HuH-7 (cell line): Measurements from ENCODE around the gene PHKB.
A peak's percentile ranks its signal among the peaks of the same experiment; 100 is the strongest.
"Not testable (repeated sequence)": the region's sequence is repeated elsewhere in the genome, so short reads cannot be mapped to it uniquely, and the experiment has no call there.

Experiments used
- DNase-seq: peaks from one replicate; pipeline ENCODE4 v3.0.0; 2011; ENCODE audit warnings: low spot score

The PHKB gene

DNA sequence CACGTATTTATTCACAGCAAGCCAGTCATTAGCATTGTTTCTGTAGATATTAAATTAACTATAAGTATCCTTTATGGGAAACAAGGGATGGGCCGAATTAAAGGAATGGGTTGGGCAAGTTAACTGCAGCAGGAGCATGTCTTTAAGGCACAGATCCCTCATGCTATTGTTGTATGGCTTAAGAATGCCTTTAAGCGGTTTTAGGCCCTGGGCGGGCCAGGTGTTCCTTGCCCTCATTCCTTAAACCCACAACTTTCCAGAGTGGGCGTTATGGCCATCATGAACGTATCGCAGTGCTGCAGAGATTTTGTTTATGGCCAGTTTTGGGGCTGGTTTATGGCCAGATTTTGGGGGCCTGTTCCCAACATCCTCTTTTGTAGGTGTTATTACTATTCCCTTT lies 9.1 kb downstream of the PHKB start:
- no peak for DNase-seq

DNA sequence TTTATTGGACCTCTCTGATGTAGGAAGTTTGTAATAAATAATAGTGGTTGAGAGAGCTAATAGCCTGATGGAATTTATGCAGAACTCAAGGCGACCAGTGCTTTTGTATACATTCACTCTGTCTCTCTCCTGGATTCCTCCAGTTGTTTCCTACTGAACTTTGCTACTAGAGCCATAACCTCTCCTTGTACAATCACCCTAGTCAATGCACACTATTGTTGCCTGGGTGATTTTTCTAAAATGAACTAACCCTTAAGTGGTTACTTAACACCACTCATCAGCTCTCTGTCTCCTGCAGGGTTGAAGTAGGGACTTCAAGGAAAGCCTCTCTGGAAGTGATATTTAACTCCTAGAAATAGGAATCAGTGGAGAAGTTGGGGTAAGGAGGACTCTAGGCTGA lies 9.7 kb downstream of the PHKB start:
- DNase-seq: peak; percentile 4

- not testable (repeated sequence) for DNase-seq
Measured at GRCh38 chr16:47473004-47473403, 11.9 kb downstream of the PHKB start.

DNA sequence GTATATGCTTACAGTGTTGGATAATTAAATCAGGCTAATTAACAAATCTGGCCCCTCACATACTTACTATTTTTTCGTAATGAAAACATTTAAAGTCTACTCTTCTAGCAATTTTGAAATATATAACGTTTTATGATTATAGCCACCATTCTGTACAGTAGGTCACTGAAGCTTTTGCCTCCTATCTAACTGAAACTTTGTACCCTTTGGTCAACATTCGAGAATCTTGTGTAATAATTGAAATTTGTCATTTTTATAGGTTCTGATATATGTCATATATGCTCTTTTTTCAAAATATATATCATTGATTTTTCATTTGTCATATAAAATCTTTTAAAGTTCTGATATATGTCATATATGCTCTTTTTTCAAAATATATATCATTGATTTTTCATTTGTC lies 12.7 kb downstream of the PHKB start:
- DNase-seq: no peak

- DNase-seq: no peak
Measured at GRCh38 chr16:47475786-47476185, 14.7 kb downstream of the PHKB start.

DNA sequence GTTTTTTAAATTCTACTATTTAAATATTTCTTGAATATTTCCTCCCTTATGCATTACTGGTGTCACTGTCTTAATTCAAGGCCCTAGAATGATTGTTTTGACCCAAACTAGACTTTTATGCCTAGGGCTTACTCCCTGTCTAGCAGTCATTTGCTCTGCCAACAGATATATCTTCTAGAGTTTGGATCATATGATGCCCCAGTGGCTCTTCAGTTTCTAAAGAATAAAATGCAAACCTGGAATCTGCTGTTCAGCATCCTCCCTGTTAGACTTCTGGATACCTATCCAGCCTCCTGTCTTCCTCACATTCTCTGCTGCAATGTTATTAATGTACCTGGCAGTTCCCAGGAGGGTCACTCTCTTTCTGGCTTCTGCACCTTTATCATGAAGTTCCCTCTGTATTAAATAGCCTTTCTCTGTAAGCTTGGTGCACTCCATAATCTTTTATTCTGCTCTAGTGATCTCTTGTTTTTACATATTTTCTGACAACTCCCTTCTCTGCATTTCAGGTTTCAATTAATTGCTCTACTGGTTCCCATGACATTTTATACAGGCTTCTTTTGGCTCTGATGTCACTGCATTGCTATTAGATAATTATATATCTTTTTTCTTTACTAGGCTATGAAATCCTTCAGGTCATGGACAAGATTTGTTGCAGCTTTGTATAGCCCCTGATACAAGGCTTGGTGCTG lies 15.7 kb downstream of the PHKB start:
- no peak for DNase-seq

DNA sequence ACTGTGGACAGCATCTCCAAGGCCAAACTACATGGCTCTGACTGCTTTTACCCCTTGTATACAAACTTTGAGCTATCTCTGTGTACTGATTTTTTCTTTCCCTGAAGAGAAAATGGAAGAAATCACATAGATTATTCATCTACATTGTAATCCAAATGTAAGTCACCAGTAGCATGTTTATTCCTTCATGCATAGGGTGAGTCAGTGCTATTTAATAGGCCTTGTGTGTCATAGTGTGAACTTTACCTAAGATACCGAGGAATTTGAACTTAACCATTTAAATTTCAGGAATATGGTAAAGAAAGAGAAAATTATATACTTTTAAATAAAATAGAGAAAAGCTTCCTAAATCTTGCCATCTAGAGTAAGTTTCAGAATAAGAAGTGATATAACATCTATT lies 16.5 kb downstream of the PHKB start:
- no peak for DNase-seq

GRCh38 chr16:47480410-47480809 lies 19.3 kb downstream of the PHKB start:
- DNase-seq: no peak

DNA sequence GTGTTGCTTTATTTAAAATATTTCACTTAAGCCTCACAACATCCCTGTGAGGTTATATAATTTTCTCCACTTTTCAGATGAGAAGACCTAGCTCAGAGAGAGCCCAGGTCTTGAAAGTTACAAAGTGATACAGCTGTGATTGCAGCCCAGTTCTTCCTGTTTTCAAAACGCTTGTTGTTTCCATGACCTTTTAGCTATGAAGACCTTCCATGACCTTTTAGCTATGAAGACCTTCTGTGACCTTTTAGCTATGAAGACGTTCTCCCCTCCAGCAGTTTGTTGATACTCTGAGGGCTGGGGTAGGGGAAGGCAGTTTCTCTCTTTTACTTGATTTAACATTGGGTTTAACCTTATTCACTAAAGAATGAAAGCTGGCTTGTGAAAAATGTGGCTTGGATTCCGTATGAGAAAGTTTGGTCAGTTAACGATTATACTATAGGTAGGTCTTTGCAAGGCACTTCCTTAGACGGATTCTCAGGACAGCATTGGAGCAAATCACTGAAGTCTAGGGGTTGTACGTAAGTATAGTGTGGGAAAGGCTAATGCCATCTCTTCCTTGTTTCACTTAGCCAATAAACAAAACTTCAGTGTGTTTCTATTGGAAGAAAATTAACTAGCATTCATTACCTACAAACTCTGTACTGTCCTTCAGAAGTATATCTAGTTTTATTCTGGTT lies 20.7 kb downstream of the PHKB start:
- DNase-seq: no peak

DNA sequence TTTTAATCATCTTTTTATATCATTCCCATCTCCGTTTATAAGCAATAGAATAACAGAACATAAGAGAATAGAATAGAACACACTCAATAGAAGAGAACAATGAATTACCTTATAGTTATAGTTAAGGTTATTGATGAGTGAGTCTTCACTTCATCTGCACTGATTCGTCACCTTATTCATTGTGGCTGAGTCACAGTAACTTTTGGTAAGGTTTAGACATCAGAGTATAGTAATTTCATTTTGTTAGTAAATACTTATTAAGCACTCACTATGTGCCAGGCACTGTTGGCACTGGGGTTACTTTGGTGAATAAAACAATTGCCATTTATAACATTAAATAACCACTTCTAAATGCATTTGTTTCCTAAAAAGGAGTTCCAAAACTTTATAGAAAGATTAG lies 22.5 kb downstream of the PHKB start:
- DNase-seq: no peak

DNA sequence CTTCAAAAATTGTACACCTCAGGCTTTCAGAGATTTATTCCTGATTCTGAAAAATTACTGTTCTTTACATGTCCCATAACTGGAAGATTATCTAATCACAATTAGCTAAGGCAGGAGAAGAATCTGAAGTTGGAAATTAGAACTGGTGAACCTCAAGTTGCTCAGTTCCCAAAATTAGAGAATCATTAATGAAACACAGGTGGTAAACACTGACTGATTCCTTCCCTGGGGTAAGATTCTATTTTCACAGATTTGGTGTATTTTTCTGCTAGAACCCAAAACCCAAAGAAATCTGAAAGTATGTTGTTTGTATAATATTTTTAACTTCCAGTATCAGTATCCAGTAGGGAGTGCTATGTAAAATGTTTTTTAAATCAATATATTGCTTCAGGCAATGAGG lies 25.7 kb downstream of the PHKB start:
- DNase-seq: no peak

GRCh38 chr16:47488051-47488450 lies 26.9 kb downstream of the PHKB start:
- DNase-seq: no peak

DNA sequence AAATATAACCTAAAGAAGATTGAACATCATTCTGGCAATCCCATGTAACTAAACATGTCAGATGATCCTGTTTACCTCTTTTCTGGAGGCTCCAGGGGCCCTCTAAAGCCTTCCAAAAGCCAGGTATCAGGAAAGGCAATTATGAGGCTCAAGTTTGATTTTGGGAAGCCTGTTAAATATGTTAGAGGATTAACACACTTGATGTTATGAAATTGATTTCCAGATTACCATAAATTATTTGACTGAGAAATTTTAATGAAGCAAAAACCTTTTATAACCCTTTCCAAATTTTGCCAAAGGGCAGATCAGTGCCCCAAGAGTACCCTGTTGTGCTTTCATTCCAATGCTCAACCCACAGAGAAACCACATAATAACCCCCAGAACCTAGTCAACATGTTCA lies 29.3 kb downstream of the PHKB start:
- no peak for DNase-seq

DNA sequence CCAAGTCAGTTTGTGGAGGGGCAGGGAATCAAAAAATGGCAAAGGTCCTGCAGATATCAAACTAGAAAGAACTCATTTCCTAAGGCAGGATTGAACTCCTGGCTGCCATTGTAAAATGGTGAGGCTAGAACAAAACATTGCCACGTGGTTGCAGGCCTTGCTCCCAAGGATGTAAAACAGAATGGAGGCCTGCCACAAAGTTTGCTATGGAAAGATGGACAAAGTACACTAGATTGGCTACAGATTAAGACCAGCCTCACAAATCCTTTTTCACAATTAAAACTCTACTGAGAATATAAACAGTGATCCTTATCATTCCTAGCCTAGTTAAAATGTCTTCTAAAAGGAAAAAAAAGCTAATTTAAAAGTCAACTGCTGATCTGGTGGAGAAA lies 30.9 kb downstream of the PHKB start:
- no peak for DNase-seq

DNA sequence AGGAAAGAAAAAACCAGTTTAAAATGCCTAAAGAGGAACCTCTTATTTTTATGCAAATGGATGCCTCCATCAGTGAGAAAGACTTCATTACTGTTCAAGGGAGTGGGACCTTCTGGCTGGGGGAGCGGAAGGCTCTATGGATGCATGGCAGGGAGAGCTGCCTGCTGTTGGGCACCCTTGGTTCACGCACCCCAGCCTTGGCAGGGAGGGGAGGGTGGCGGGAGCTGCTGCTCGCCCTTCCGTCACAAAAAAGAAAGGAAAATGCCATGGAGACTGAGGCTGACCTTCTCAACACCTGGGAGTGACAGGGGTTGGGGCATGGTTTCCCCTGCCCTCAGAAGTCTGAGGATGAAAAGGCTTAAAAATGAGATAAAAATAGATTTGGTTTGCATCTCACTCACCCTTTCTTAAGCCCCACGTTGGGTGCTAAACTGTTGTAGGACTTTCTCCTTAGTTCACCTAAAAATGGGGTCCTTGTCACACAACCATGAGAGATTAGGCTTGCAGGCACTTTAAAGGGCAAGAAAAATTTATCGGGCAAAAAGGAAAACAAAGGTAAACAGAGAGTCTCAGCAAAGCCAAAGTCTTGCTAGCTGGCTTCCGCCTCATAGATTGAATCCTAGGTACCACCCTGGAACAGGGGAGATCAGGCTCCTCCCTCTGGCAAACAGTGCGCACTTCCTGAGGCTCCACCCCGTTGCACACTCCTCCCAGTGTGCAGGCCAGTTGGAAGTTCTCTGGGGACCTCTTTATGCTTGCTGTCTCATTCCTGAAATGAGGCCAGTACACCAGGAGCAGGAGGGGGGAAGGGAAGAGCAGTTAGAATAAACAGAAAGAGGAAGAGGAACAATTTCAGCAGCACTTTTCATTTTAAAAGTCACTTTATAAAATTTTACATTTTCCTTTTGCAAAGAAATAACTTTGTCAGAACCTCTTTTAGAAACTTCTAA lies 31.6 kb downstream of the PHKB start:
- DNase-seq: peak; percentile 10

DNA sequence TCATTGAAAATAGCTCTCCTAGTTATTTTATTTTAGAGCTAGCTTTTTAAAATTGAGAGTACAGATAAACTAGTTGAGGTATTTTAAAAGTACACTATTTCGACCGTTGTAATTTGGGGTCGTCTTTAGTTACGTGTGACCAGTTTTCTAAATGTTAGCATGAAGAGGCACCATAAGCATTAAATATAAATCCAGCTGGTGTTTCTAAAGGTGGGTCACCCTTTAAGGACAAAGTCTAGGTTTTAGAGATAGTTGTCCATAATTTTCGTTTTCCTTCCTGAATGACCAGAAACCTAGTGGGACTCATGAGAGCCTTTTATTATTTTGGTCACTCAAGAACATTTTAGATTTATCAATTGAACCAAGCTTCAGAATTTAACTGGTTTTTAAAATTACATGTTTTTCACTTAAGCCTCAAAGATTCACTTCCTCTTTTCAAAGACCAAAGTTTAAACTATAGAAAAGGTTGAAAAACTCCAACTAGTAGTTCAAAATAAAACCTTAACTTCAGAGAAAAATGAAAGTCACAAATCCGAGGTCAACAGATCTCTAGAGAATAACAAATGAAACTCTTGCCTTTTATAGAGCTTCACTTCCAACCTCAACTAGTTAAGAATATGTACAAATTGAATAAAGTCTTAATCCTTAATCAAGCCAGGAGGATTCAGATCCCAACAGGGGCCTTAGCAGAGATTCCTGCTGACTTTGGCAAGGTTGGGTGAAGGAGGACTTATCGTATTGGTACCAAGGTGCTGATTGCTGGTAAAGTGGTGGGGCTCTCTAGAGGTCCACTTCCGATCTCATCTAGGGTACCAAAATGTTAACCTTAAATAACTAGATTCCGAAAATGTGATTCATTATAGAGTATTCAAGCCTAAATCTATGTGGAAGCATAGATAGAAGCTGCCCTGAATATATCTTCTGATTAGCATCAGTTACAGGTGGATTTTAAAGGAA lies 32.5 kb downstream of the PHKB start:
- no peak for DNase-seq

GRCh38 chr16:47499080-47499699 lies 38.1 kb downstream of the PHKB start:
- peak; percentile 3 for DNase-seq

DNA sequence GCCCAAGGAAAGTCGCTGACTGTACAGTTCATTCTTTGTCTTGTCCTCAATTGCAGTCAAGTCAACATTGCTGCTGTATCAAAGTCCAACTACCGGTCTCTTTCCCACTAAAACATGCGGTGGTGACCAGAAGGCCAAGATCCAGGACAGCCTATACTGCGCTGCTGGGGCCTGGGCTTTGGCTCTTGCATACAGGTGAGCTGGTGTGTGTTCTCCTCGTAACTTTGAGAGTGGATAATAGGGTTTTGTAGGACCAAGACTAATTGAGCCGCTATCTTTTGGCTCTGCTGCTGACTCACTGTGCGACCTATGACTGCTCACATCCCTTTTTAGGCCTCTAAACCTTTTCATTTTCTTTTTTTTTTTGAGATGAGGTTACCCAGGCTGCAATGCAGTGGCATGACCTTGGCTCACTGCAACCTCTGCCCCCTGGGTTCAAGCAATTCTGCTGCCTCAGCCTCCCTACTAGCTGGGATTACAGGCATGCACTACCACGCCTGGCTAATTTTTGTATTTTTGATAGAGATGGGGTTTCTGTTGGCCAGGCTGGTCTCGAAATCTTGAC lies 38.7 kb downstream of the PHKB start:
- peak; percentile 30 for DNase-seq

GRCh38 chr16:47503936-47504335 lies 42.8 kb downstream of the PHKB start:
- DNase-seq: no peak

DNA sequence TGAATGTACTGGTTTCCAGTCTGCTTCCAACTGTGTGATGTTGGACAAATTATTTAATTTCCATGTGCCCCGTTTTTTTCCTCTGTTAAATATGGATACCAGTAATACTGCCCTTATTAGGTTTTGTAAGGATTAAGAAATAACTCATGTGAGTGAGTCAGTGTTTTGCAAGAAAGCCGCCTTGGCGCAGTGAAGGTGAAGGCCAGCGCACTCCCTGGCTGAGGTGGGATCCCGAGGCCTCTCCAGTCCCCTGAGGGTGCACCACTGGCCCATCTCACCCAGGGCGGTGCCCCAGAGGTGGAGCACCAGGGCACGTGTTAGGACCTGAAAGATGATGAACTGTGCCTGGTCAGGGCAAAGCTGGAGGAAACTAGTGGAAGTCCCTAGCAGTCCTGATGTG lies 43.5 kb downstream of the PHKB start:
- DNase-seq: no peak

DNA sequence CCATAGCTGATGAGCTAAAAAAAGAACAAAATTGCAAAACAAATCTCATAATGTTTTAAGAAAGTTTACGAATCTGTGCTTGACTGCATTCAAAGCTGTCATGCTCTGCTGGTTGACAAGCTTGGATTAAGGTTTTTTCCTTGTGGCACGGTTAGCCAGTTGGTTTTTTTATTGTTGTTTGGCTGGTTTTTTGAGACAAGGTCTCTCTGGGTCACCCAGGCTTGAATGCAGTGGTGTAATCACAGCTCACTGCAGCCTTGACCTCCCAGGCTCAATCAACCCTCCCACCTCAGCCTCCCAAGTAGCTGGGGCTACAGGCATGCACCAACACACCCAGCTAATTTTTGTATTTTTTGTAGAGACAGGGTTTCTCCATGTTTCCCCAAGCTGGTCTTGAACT lies 45.7 kb downstream of the PHKB start:
- no peak for DNase-seq
